Lung (tissue), 12 donors: ENCODE data around the gene TTYH3. TPM values are rescaled to one million over a fixed set of nuclear protein-coding genes. Genes with fewer than 3 reads are reported as not detected.

Experiments used
- ATAC-seq: fragments of 200-7000 bp; cut with Tn5 transposase; one replicate; pipeline ENCODE4 v1.9.1; 2020; ENCODE audit warnings: moderate number of reproducible peaks; ENCODE audit not compliant: insufficient read depth, low FRiP score
- DNase-seq, 3 donors: peaks; one replicate each; pipeline ENCODE4 v3.0.0-alpha.2; 2013 to 2017
- H3K27ac ChIP-seq, 2 donors: one replicate each; pipeline ENCODE4 v1.5.1; 2013; ENCODE audit warnings: mild to moderate bottlenecking in 2 of 2, moderate library complexity in 2 of 2, control low read depth in 1 of 2, inconsistent platforms in 1 of 2, low read depth in 1 of 2, low read length in 1 of 2
- H3K27me3 ChIP-seq, 3 donors: one replicate each; pipeline ENCODE4 v1.5.1; 2013; ENCODE audit warnings: low read length in 2 of 3; ENCODE audit not compliant: control insufficient read depth in 3 of 3, insufficient read depth in 3 of 3
- H3K36me3 ChIP-seq, 4 donors: one replicate each; pipeline ENCODE4 v1.5.1; 2013; ENCODE audit warnings: low read length in 4 of 4, mild to moderate bottlenecking in 1 of 4, moderate library complexity in 1 of 4; ENCODE audit not compliant: control insufficient read depth in 4 of 4, insufficient read depth in 4 of 4
- H3K4me1 ChIP-seq, 5 donors: one replicate each; pipeline ENCODE4 v1.5.1; 2013; ENCODE audit warnings: low read length in 5 of 5, mild to moderate bottlenecking in 2 of 5, moderate library complexity in 1 of 5; ENCODE audit not compliant: control insufficient read depth in 5 of 5, insufficient read depth in 5 of 5
- H3K4me3 ChIP-seq: one replicate; pipeline ENCODE4 v1.5.1; 2013; ENCODE audit warnings: mild to moderate bottlenecking, control low read depth, moderate library complexity
- H3K9ac ChIP-seq, 2 donors: one replicate each; pipeline ENCODE4 v1.5.1; 2013; ENCODE audit warnings: low read length in 2 of 2, control low read depth in 1 of 2; ENCODE audit not compliant: insufficient read depth in 1 of 2
- H3K9me3 ChIP-seq, 4 donors: one replicate each; pipeline ENCODE4 v1.5.1; 2013; ENCODE audit warnings: low read length in 3 of 4, mild to moderate bottlenecking in 1 of 4, moderate library complexity in 1 of 4; ENCODE audit not compliant: control insufficient read depth in 4 of 4, insufficient read depth in 3 of 4
- WGBS, 2 donors: extraction: QIAGEN DNeasy Blood & Tissue Kit; methylation state at CpG; one replicate each; pipeline ENCODE4 v1.1.7; 2013; 5-methylcytosine and 5-hydroxymethylcytosine counted together
- polyA plus RNA-seq, 2 donors: library from polyadenylated mRNA; stranded (reverse); fragments of 200-250 nt; gene quantifications; one replicate each; pipeline ENCODE4 v1.2.1, GENCODE V29; 2013
- total RNA-seq, 2 donors: library from RNA; depleted of rRNA in 1 of 2; stranded (reverse); fragments of >200 nt in 1 of 2; gene quantifications; one replicate each; pipeline ENCODE4 v1.2.1, GENCODE V29; 2014 to 2021
- TF ChIP-seq, protein P1 (sequence below): IDR thresholded peaks from 2 replicates; pipeline ENCODE4 v1.5.1; 2012; ENCODE audit warnings: mild to moderate bottlenecking; ENCODE audit errors: control extremely low read depth, extremely low read depth
- donor health status: control.
- donor health status: control.
- donor health status: Bipolar disorder and iron deficiency.
- donor health status: healthy.
- donor health status: DM: yes; HTN: yes; CAD: no.

Gene TTYH3
- total and polyA plus RNA-seq, 4 donors = 14.3 to 74.0 (median 55.8) TPM

DNA sequence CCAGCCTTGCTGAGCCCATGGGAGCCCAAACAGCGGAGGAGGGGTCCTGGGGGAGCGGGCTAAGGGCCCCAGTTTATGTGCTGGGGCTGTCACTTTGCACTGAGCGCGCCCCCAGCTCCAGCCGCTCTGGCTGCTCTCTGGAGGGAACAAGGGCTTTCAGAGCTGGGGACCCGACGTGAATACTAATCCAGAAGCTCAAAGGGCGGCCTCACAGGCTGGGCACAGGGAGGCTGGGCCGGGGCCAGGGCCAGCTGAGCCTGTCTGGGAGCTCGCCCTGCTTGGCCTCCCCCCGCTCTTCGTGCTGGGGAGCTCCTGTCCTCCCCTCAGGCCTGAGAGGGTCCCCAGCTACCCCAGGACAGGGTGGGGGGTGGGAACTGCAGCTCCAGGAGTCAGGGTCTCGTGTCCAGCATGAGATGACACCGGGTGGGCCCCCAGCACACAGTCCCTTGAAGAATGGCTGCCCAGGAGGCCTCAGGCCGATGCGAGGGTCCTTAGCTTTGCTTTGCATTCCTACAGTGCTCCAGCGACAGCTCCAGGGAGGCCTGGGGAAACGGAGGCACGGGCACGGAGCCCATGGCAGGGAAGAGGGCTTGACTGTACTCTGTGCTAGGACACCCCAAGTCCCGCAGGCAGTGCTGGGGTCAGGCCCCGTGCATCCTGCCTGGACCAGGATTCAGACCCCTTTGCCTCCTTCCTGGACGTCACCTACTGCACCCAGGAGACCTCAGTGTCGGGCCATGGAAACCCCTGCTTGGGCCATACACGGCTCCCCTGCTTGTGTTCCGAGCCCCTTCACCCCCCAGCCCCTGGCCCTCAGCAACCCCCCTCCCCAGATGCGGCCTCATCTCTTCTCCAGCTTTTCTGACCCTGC lies 50.4 kb downstream of the TTYH3 start:
- Histone ChIP-seq H3K27ac (no peak overlapping the region), H3K9ac (no peak overlapping the region), H3K36me3 (no peaks in the 10 kb centered on the region), H3K27me3 (peaks cover 2 to 9% (median 3%) of the 10 kb centered on the region in 3 donors), H3K4me3 (no peak overlapping the region), H3K9me3 (peaks cover 0 to 5% (median under 1%) of the 10 kb centered on the region in 4 donors), H3K4me1 (peaks cover 0 to 6% (median 0%) of the 10 kb centered on the region in 5 donors)
- TF ChIP-seq, protein P1, sequence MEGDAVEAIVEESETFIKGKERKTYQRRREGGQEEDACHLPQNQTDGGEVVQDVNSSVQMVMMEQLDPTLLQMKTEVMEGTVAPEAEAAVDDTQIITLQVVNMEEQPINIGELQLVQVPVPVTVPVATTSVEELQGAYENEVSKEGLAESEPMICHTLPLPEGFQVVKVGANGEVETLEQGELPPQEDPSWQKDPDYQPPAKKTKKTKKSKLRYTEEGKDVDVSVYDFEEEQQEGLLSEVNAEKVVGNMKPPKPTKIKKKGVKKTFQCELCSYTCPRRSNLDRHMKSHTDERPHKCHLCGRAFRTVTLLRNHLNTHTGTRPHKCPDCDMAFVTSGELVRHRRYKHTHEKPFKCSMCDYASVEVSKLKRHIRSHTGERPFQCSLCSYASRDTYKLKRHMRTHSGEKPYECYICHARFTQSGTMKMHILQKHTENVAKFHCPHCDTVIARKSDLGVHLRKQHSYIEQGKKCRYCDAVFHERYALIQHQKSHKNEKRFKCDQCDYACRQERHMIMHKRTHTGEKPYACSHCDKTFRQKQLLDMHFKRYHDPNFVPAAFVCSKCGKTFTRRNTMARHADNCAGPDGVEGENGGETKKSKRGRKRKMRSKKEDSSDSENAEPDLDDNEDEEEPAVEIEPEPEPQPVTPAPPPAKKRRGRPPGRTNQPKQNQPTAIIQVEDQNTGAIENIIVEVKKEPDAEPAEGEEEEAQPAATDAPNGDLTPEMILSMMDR = no peak
- 88 to 94% methylated on average over 26 to 27 of the region's 27 CpGs for WGBS, 2 donors
- ATAC-seq (no peak), DNase-seq (peak in 1 of 3 donors; percentile 8)

- TF ChIP-seq, protein P1 = no peak
- H3K4me3 ChIP-seq = no peak overlapping the region
- no peak overlapping the region for H3K9ac ChIP-seq
- no peaks in the 10 kb centered on the region for H3K36me3 ChIP-seq
- peaks cover 0 to 18% (median 0%) of the 10 kb centered on the region in 5 donors for H3K4me1 ChIP-seq
- ATAC-seq = no peak
- 93 to 94% methylated on average over 10 of the region's 11 CpGs for WGBS, 2 donors
- H3K27ac ChIP-seq = no peak overlapping the region
- no peak for DNase-seq
- H3K27me3 ChIP-seq = peaks cover 2 to 25% (median 20%) of the 10 kb centered on the region in 3 donors
- peaks cover 0 to 6% (median under 1%) of the 10 kb centered on the region in 4 donors for H3K9me3 ChIP-seq
These were observed 52.7 kb downstream of the TTYH3 start for GRCh38 chr7:2684501-2684900.

DNA sequence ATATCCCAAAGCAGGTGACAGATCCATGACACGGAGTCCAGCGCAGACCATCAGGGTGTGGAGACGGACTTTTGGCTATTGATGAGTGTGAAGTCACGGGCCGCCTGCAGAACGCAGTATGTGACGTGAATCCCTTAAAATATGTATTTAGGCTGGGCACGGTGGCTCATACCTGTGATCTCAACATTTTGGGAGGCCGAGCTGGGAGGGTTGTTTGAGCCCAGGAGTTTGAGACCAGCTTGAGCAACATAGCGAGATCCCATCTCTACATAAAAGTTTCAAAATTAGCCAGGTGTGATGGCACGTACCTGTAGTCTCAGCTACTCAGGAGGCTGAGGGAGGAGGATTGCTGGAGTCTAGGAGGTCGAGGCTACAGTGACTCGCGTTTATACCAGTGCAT lies 54.3 kb downstream of the TTYH3 start:
- peaks cover 2 to 30% (median 23%) of the 10 kb centered on the region in 3 donors for H3K27me3 ChIP-seq
- TF ChIP-seq, protein P1 = no peak

More for the DNA sequence above, 54.3 kb downstream of the TTYH3 start:
- Histone ChIP-seq H3K4me1 (peaks cover 0 to 16% (median 0%) of the 10 kb centered on the region in 5 donors), H3K36me3 (no peaks in the 10 kb centered on the region), H3K4me3 (no peak overlapping the region), H3K9me3 (peaks cover 0 to 8% (median under 1%) of the 10 kb centered on the region in 4 donors), H3K9ac (no peak overlapping the region), H3K27ac (no peak overlapping the region)
- WGBS, 2 donors = 92 to 96% methylated on average over 14 of the region's 14 CpGs
- ATAC-seq (no peak), DNase-seq (no peak)
